Trophoblast cell (in vitro differentiated cells and primary cell): Measurements from ENCODE around the gene GYG2.

Source experiments
- DNase-seq, 2 donors: peaks; one replicate each; pipeline ENCODE4 v3.0.0-alpha.2; 2016
- H2AFZ ChIP-seq: 2 replicates; pipeline ENCODE4 v1.6.1; 2013; ENCODE audit warnings: low read length, moderate library complexity, mild to moderate bottlenecking; ENCODE audit not compliant: insufficient read depth, poor library complexity
- H2AK5ac ChIP-seq: 2 replicates; pipeline ENCODE4 v1.6.1; 2013; ENCODE audit warnings: mild to moderate bottlenecking, low read length
- H2BK120ac ChIP-seq: 2 replicates; pipeline ENCODE4 v1.6.1; 2013; ENCODE audit warnings: low read length, mild to moderate bottlenecking, moderate library complexity; ENCODE audit not compliant: insufficient read depth, poor library complexity
- H2BK12ac ChIP-seq: 2 replicates; pipeline ENCODE4 v1.6.1; 2013; ENCODE audit warnings: mild to moderate bottlenecking, low read length, moderate library complexity
- H2BK5ac ChIP-seq: 2 replicates; pipeline ENCODE4 v1.6.1; 2013; ENCODE audit warnings: low read length, low read depth, moderate library complexity, mild to moderate bottlenecking; ENCODE audit not compliant: poor library complexity
- H3K14ac ChIP-seq: 2 replicates; pipeline ENCODE4 v1.6.1; 2013; ENCODE audit warnings: mild to moderate bottlenecking, low read length
- H3K18ac ChIP-seq: 2 replicates; pipeline ENCODE4 v1.6.1; 2013; ENCODE audit warnings: mild to moderate bottlenecking, low read length
- H3K23ac ChIP-seq: 2 replicates; pipeline ENCODE4 v1.6.1; 2013; ENCODE audit warnings: low read length
- H3K27ac ChIP-seq: 2 replicates; pipeline ENCODE4 v1.5.1; 2013; ENCODE audit warnings: low read depth, mild to moderate bottlenecking, inconsistent platforms, low read length, moderate library complexity
- H3K27me3 ChIP-seq: 2 replicates; pipeline ENCODE4 v1.6.1; 2013; ENCODE audit warnings: inconsistent platforms, mild to moderate bottlenecking, low read length, moderate library complexity; ENCODE audit not compliant: insufficient read depth
- H3K36me3 ChIP-seq, 2 experiments: 1 replicate in 1 of 2; 2 replicates in 1 of 2; pipeline ENCODE4 v1.6.1; 2013; ENCODE audit warnings: low read length in 2 of 2, mild to moderate bottlenecking in 2 of 2, moderate library complexity in 1 of 2; ENCODE audit not compliant: insufficient read depth in 2 of 2, control insufficient read depth in 1 of 2
- H3K4ac ChIP-seq: 2 replicates; pipeline ENCODE4 v1.6.1; 2013; ENCODE audit warnings: low read depth, mild to moderate bottlenecking, low read length, moderate library complexity
- H3K4me1 ChIP-seq, 2 experiments: 1 replicate in 1 of 2; 2 replicates in 1 of 2; pipeline ENCODE4 v1.6.1; 2013; ENCODE audit warnings: low read length in 2 of 2, mild to moderate bottlenecking in 2 of 2, moderate library complexity in 1 of 2; ENCODE audit not compliant: insufficient read depth in 2 of 2, control insufficient read depth in 1 of 2
- H3K4me2 ChIP-seq: 2 replicates; pipeline ENCODE4 v1.6.1; 2013; ENCODE audit warnings: inconsistent platforms, mild to moderate bottlenecking, low read length, moderate library complexity
- H3K4me3 ChIP-seq: 2 replicates; pipeline ENCODE4 v1.5.1; 2013; ENCODE audit warnings: mild to moderate bottlenecking, low read depth, low read length, inconsistent platforms
- H3K79me1 ChIP-seq: one replicate; pipeline ENCODE4 v1.6.1; 2013; ENCODE audit warnings: low read length
- H3K79me2 ChIP-seq: 2 replicates; pipeline ENCODE4 v1.6.1; 2013; ENCODE audit warnings: low read length, mild to moderate bottlenecking; ENCODE audit not compliant: control insufficient read depth, insufficient read depth, poor library complexity
- H3K9ac ChIP-seq: 2 replicates; pipeline ENCODE4 v1.6.1; 2013; ENCODE audit warnings: mild to moderate bottlenecking, low read length
- H3K9me3 ChIP-seq: 2 replicates; pipeline ENCODE4 v1.6.1; 2013; ENCODE audit warnings: low read depth, mild to moderate bottlenecking, control low read depth, inconsistent platforms, low read length; ENCODE audit not compliant: insufficient read depth
- H4K12ac ChIP-seq: 2 replicates; pipeline ENCODE4 v1.6.1; 2013; ENCODE audit warnings: low read depth, mild to moderate bottlenecking, low read length, moderate library complexity
- H4K8ac ChIP-seq: 2 replicates; pipeline ENCODE4 v1.6.1; 2013; ENCODE audit warnings: low read depth, mild to moderate bottlenecking, low read length, moderate library complexity
- H4K91ac ChIP-seq: one replicate; pipeline ENCODE4 v1.6.1; 2013; ENCODE audit warnings: low read depth, mild to moderate bottlenecking, low read length, moderate library complexity
- WGBS: extraction: QIAGEN DNeasy Blood & Tissue Kit; methylation state at CpG from one replicate; pipeline ENCODE4 v1.1.7; 2013; ENCODE audit warnings: missing lambda C conversion rate; ENCODE audit not compliant: insufficient read length, insufficient coverage; ENCODE audit errors: extremely low coverage; 5-methylcytosine and 5-hydroxymethylcytosine counted together

The GYG2 gene

DNA sequence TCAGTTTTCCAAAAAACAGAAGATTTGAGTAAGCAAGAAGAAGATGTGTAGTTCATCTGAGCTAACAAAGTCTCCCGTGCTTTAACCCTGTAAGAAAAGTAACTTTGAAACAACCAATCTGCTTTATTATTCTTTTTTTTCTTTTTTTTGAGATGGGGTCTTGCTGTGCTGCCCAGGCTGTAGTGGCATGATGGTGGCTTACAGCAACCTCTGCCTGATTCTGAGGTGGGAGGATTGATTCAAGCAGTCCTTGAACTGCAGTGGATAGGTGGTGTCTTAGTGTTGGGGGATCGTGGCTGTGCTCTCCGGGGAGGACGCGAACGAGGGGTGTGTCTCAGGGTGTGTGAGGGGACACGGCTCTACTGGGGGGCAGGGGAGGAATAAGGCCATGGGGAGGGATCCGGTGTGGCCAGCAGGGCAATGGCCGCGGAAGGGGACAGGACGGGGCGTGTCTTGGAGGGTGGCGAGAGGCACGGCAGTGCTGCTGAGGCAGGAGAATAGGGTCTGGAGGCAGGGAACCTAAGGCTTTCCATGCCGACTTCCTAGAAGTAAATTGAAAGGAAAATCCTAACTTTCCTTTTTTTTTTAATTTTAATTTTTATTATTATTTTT, 98.0 kb downstream of the GYG2 start:
- no peak overlapping the region for H3K4me3 ChIP-seq
- H2AK5ac ChIP-seq: peak overlapping the region; percentile 14
- no CpG with 5 or more reads among the region's 15 CpGs for WGBS
- no peaks in the 10 kb centered on the region for H3K27me3 ChIP-seq
- H3K14ac ChIP-seq: no peak overlapping the region
- H4K8ac ChIP-seq: no peak overlapping the region
- no peak overlapping the region for H4K91ac ChIP-seq
- no peak overlapping the region for H3K18ac ChIP-seq
- no peak overlapping the region for H3K27ac ChIP-seq
- H2BK120ac ChIP-seq: no peak overlapping the region
- no peak overlapping the region for H2AFZ ChIP-seq
- peaks cover 14% of the 10 kb centered on the region for H3K79me1 ChIP-seq
- H3K23ac ChIP-seq: no peak overlapping the region
- H3K4me1 ChIP-seq: no peaks in the 10 kb centered on the region
- no peak overlapping the region for H4K12ac ChIP-seq
- H3K4ac ChIP-seq: no peak overlapping the region
- no peak overlapping the region for H3K9ac ChIP-seq
- no peaks in the 10 kb centered on the region for H3K36me3 ChIP-seq
- no peak overlapping the region for H2BK5ac ChIP-seq
- no peak overlapping the region for H3K4me2 ChIP-seq
- DNase-seq: no peak
- H3K9me3 ChIP-seq: peaks cover 3% of the 10 kb centered on the region
- peak overlapping the region; percentile 71 for H2BK12ac ChIP-seq
- peaks cover 6% of the 10 kb centered on the region for H3K79me2 ChIP-seq

DNA sequence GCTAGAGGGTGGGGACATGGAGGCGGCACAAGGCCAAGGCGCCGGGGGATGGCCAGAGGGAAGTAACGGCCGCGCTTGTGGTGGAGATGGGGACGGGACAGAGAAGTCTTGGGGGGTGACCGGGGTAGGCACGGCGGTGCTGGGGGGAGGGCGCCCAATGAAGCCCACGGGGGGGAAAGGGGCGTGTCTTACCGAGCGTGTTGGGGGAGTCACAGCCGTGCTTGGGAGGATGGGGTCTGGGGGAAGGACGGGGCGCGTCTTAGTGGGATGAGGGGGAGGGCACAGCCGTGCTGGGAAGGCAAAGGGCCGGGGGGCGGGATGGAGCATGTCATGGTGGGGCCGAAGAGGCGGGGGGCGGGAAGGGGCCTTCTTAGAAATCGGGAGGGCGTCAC, 99.5 kb downstream of the GYG2 start:
- Histone ChIP-seq H4K91ac (peak overlapping the region; percentile 96), H3K14ac (peak overlapping the region; percentile 92), H2BK5ac (peak overlapping the region; percentile 88), H2AK5ac (peak overlapping the region; percentile 79), H3K4me2 (peak overlapping the region; percentile 69), H3K23ac (no peak overlapping the region), H3K4ac (peak overlapping the region; percentile 86), H3K4me1 (no peaks in the 10 kb centered on the region), H3K9ac (no peak overlapping the region), H3K4me3 (peak overlapping the region; percentile 68), H4K8ac (peak overlapping the region; percentile 95), H3K18ac (peak overlapping the region; percentile 86), H3K36me3 (no peaks in the 10 kb centered on the region), H3K27ac (peak overlapping the region; percentile 76), H4K12ac (peak overlapping the region; percentile 93), H2BK12ac (peak overlapping the region; percentile 40), H3K9me3 (peaks cover 3% of the 10 kb centered on the region), H3K79me2 (peaks cover 6% of the 10 kb centered on the region), H3K79me1 (peaks cover 14% of the 10 kb centered on the region), H2AFZ (peak overlapping the region; percentile 83), H2BK120ac (peak overlapping the region; percentile 86), H3K27me3 (no peaks in the 10 kb centered on the region)
- DNase-seq: peak; percentile 28 to 49
- WGBS: no CpG with 5 or more reads among the region's 27 CpGs

DNA sequence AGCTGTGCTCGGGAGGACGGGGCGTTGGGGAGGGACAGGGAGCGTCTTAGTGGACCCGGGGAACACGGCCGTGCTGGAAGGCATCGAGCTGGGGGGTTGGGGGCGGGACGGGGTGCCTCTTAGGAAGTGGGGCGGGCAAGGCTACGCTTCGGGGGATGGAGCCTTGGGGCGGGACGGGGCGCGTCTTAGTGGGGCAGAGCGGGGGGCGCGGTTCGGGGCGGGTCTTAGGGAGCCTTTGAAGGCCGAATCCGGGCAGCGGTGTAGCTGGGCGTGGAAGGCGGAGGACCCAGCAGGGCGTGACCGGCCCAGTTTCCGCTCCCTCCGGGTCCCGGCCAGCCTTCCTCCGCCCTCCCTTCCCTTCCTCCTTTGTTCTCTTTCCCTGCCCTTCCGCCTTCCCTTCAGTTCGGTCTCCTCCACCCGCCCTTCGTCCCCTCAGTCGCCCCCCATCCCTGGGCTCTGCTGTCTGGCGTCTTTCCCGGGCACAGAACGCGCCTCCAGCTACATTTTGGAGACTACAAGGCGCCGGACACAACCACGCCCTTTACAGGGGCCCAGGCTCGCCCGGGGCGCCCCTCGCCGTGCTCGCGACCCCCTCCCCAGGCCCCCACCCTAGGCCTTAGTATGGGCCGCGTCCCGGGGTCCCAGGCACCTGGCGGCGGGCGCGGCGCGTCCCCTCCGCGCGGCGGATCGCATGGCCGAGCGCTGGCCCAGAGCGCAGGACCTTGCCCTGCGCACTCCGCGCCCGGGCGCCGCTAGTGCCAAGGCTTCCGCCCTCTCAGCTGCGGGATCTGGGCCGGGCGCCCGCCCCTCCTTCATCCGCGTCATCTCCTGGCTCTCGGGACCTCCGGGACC, 100.1 kb downstream of the GYG2 start, which contains the start of gene ARSD:
ARSD (minus strand) TSS at position 757 of the 852 bp plus-strand sequence; CDS start at position 693, 64 bp downstream.
- H3K18ac ChIP-seq: peak within 1 kb of the TSS; percentile 99

DNA sequence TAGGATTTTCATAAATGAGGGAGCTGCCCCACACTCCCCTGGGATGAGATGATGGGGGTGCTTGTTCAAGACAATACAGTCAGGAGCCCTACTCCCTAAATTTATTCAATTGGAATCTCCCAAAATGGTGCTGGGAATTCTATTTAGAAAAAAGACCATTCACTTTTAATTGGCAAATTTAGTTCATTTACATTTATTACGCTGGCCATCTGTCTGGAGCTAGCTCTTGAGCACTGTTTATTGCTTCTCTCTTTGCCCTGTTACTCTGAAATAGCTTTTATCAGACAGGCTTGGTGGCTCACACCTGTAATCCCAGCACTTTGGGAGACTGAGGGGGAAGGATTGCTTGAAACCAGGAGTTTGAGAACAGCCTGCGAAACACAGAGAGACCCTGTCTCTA, 102.4 kb downstream of the GYG2 start:
- no peak for DNase-seq
- Histone ChIP-seq H4K8ac (no peak overlapping the region), H2BK5ac (no peak overlapping the region), H3K18ac (no peak overlapping the region), H3K79me2 (peaks cover 6% of the 10 kb centered on the region), H3K27me3 (no peaks in the 10 kb centered on the region), H2BK12ac (no peak overlapping the region), H3K4me3 (no peak overlapping the region), H3K4ac (no peak overlapping the region), H3K14ac (no peak overlapping the region), H2AFZ (no peak overlapping the region), H4K91ac (no peak overlapping the region), H4K12ac (no peak overlapping the region), H3K9ac (no peak overlapping the region), H3K79me1 (peaks cover 14% of the 10 kb centered on the region), H3K4me1 (no peaks in the 10 kb centered on the region), H3K4me2 (no peak overlapping the region), H3K23ac (no peak overlapping the region), H3K36me3 (no peaks in the 10 kb centered on the region), H2AK5ac (no peak overlapping the region), H2BK120ac (no peak overlapping the region), H3K9me3 (peaks cover 3% of the 10 kb centered on the region), H3K27ac (no peak overlapping the region)
- no CpG with 5 or more reads among the region's 2 CpGs for WGBS

More for the DNA sequence above, 100.1 kb downstream of the GYG2 start, which contains the start of gene ARSD:
- Histone ChIP-seq H3K79me2 (peaks cover 6% of the 10 kb centered on the region), H3K4me3 (peak within 1 kb of the TSS; percentile 74), H3K4me1 (no peaks in the 10 kb centered on the region), H3K4ac (peak within 1 kb of the TSS; percentile 93), H4K12ac (peak within 1 kb of the TSS; percentile 99), H2AFZ (peak within 1 kb of the TSS; percentile 90), H2BK12ac (peak within 1 kb of the TSS; percentile 22), H3K27me3 (no peaks in the 10 kb centered on the region), H3K9me3 (peaks cover 3% of the 10 kb centered on the region), H3K36me3 (no peaks in the 10 kb centered on the region), H4K8ac (peak within 1 kb of the TSS; percentile 98), H3K14ac (peak within 1 kb of the TSS; percentile 100), H2BK5ac (peak within 1 kb of the TSS; percentile 99), H2BK120ac (peak within 1 kb of the TSS; percentile 96), H4K91ac (peak within 1 kb of the TSS; percentile 99), H3K23ac (no peak within 1 kb of the TSS), H3K4me2 (peak within 1 kb of the TSS; percentile 75), H2AK5ac (peak within 1 kb of the TSS; percentile 99), H3K79me1 (peaks cover 14% of the 10 kb centered on the region), H3K9ac (peak within 1 kb of the TSS; percentile 91), H3K27ac (peak within 1 kb of the TSS; percentile 97)
- no CpG with 5 or more reads among the region's 84 CpGs for WGBS
- DNase-seq: peak; percentile 86 to 88
